Suprapubic skin (tissue), 3 donors: ENCODE measurements around the gene CDC25A.

ENCODE experiments used
- POLR2A ChIP-seq, 2 donors: fragments of 450-650 bp; IDR thresholded peaks; one replicate each; pipeline ENCODE4 v1.6.1; 2017; ENCODE audit warnings: antibody characterized with exemption in 2 of 2, mild to moderate bottlenecking in 2 of 2, moderate library complexity in 2 of 2
- TF ChIP-seq, protein P1 (sequence below), 2 donors: fragments of 200-600 bp in 1 of 2; fragments of 450-650 bp in 1 of 2; sonication (generic) in 1 of 2; IDR thresholded peaks; one replicate each; pipeline ENCODE4 v1.5.1; 2016 to 2019; ENCODE audit warnings: antibody characterized with exemption in 2 of 2, mild to moderate bottlenecking in 1 of 2, moderate library complexity in 1 of 2

DNA sequence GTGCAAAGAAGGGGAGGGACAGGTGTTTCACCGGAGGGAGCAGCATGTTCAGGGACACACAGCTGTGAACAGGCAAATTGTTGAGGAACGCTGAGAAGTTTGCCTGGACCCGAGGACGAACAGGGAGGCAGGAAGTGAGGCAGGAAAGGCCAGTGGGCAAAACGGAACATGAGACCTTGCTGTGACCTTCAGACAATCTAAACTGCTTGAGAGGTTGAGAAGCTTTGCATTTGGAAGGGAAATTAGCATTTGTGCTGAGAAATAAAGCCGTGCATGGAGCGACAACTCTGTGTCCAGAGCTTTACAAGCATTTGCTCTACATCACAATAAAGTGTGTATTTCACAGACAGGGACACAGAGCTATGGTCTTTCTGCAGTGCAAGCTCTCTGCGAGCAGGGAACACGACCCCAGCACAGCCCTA lies 47.9 kb downstream of the CDC25A start:
- TF ChIP-seq POLR2A (IDR thresholded peaks at IDR 0.05) = no peak
- TF ChIP-seq, protein P1, sequence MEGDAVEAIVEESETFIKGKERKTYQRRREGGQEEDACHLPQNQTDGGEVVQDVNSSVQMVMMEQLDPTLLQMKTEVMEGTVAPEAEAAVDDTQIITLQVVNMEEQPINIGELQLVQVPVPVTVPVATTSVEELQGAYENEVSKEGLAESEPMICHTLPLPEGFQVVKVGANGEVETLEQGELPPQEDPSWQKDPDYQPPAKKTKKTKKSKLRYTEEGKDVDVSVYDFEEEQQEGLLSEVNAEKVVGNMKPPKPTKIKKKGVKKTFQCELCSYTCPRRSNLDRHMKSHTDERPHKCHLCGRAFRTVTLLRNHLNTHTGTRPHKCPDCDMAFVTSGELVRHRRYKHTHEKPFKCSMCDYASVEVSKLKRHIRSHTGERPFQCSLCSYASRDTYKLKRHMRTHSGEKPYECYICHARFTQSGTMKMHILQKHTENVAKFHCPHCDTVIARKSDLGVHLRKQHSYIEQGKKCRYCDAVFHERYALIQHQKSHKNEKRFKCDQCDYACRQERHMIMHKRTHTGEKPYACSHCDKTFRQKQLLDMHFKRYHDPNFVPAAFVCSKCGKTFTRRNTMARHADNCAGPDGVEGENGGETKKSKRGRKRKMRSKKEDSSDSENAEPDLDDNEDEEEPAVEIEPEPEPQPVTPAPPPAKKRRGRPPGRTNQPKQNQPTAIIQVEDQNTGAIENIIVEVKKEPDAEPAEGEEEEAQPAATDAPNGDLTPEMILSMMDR (IDR thresholded peaks at IDR 0.05) = no peak
